Measurements from ENCODE around the gene IRX3.

DNA sequence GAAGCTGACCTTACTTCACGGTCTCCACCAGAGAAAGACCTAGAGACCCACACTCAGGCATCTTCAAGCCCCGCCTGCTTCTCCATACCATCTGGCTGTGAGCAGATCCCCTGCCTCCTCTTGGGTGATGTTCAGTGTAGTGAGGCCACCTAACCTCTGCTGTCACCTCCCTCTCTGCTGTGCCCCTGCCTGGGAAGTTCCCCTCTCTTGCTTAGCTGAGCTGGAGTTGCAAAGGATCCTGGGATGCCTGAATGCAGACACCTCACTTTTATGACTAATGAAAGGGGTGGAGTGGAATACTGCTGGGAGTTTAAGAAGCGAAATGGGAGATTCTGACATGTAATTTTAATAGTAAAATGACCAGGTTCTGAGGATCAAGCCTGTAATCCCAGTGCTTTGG is 5.8 kb downstream of the IRX3 start:
- TF ChIP-seq EZH2 (IDR thresholded peaks at IDR 0.05; ENCODE audit: insufficient read depth, poor library complexity, severe bottlenecking) (no peak), EZH2phosphoT487 (IDR thresholded peaks at IDR 0.05; ENCODE audit: insufficient read depth, low read depth) (no peak)
